Measurements from ENCODE around the gene BRIP1.
"Not testable (repeated sequence)": the region's sequence is repeated elsewhere in the genome, so short reads cannot be mapped to it uniquely, and the experiment has no call there.

BRIP1 gene

DNA sequence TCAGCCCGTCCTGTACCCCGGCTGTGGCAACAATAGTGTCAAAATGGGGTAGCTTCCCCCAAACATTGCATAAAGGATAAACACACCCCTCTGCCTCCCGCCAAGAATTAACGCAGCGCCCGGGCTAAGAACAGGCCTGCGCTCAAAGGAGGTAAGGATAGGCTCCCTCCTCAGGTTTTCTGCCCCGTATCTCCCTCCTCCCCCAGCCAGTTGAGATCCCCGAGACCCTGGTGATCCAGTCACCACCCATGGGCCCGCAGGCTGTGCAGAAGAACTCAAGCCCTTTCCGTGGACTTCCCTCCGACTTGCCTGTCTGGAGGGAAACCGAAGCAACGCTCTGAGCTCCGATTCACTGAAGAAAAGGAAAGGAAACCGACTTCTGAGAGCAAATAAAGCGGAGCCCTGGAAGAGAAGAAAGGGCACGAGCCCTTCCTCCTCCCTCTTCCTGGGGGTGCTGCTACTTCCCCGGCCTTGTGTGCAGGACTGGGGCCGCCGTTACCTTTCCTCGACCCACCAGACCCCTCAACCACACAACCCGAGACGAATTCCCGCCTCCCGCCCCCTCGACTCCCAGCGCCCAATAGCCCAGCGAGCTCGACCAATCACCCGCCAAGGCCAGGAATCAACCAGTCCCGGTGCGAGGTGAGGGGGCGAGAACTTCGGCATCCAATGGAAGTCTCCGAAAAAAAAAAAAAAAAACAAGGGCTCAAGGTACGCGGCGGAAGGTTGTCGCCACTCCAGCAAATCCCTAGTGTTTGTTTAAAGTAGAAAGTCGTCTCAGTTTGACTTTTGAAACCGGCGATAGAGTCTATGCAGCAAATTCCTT lies at the start of gene BRIP1:
BRIP1 (minus strand) TSS at position 554 of the 826 bp plus-strand sequence. CDS start 1,989 bp downstream, outside the sequence.
- peak; percentile 96 for DNase-seq (ENCODE audit: low spot score)

DNA sequence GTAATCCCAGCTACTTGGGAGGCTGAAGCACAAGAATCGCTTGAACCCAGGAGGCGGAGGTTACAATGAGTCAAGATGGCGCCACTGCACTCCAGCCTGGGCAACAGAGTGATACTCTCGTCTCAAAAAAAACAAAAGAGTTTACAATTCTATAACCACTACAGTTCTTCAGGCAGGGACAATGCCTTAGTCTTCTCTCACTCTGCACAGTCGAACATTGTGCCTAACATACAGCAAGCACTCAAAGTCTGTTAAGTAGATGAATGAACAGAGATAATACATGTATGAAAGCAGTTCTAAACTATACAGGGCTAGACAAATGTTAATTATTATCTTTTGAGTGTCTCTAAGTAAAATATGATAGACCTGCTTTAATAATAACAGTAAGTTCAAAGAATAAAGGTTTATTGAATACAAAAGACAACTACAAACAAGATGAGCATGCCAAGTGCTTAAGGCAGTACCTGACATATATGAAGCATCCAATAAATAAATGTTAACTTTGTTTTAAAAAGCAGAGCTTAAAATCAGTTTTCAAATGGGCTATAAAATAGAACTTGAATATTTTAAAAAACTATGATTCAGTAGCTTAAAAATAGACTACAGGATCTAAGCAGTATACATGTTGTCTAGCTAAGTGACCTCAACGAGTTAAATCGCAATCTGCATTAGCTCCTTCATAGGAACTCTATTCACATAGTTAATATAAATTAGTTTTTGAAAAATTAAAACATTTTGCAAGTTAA lies 45.1 kb upstream of the BRIP1 start:
- DNase-seq (ENCODE audit: low spot score), result no peak

DNA sequence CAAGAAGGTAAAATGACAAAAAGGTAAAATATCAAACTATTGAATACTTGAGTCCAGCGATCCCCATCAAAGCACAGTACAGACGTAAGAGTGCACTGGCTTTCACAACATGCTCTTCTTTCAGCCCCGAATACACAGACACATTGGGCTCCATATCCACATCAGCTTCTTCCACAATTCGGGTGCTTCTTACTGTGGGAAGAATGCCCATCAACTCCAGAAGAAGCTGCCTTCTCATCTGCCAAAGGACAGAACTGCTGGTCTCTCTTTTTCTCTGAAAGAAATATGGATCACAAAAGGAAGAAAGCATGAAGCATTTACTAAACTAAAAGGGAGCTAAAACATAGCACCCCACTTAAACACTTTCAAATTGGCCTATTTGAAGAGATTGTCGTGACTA lies 44.0 kb upstream of the BRIP1 start:
- DNase-seq (ENCODE audit: low spot score), result no peak

DNA sequence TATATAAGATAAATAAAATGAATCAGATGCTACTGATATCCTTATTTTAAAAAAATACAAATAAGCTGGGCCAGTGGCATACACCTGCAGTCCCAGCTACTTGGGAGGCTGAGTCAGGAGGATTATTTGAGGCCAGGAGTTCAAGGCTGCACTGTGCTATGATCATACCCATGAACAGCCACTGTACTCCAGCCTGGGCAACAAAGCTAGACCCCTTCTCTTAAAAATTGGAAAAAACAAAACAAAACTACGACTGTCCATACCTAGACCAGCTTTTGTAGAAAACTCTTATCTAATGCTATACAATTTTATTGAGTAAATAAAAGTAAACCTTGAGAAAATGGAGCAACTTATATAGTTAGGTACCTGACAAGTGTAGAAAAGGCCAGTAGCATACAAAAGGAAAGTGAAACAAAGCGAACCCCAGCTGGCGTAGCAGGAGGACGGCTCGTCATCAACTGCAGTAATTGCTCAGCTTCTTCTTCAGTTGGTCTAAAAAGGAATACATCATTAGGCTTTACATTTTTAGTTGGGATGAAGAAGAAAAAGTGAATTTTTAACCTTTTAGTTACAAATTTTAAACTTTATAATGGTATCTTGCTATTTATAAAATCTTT lies 40.9 kb upstream of the BRIP1 start:
- no peak for DNase-seq (ENCODE audit: low spot score)

DNA sequence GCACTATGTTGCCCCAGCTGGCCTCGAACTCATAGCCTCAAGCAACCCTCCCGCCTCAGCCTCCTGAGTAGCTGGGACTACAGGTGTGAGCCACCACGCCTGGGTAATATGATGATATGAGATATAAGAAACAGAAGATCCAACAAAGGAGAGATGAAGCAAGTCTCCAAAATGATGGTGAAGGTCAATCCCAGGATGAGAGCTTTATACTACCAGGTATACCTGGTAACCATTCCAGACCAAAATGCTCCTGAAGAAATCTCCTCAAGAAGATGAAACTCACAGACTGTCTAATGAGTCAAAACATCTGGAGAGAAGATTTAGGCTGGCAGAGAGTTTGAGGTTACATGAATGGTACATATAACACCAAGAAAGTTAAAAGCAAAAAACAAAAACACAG lies 39.9 kb upstream of the BRIP1 start:
- DNase-seq (ENCODE audit: low spot score), result no peak

DNA sequence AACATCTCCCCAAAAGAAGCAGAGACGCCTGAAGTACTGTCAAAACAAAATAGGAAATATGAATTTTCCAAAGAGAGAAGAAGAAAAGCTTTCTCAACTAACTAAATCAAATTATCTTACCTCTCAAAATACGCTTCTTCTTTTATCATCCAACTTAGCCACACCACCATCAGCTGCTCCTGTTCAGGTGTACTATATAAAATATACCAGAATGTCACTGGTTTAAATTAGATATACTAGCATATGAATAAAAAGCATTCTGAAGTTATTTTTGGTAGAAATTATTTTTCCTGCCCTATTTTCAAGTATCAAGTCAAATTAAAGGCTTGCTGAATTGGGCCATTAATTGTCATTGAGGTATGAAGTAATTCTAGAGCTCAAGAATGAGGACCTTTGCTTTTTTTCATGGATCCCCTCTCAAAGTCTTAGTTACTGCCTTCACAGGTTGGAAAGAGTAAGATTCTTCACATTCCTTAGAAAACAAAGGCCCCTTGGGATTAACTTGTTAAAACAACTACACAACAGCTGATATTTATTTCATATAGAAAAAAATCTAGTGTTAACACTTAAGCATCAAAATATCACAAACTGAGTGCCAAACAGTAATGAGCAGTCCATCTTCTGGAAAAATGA lies 34.3 kb upstream of the BRIP1 start:
- peak; percentile 24 for DNase-seq (ENCODE audit: low spot score)

DNA sequence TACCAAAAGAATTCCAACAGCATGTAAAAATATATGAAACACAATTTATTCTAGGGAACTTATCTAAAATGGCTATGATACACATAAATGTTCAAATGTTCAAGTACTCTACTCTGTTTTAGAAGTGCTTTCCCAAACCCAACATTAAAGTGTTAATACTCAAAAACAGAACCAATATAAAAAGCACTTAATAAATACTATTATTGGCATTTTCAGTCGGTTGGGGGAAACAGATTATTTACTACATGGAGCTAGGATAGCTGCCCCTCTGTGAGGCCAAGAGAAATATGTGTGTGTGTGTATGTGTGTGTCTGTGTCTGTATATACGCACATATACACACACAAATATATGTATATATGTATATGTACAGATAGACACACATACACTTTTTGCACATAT lies 32.1 kb upstream of the BRIP1 start:
- no peak for DNase-seq (ENCODE audit: low spot score)

DNA sequence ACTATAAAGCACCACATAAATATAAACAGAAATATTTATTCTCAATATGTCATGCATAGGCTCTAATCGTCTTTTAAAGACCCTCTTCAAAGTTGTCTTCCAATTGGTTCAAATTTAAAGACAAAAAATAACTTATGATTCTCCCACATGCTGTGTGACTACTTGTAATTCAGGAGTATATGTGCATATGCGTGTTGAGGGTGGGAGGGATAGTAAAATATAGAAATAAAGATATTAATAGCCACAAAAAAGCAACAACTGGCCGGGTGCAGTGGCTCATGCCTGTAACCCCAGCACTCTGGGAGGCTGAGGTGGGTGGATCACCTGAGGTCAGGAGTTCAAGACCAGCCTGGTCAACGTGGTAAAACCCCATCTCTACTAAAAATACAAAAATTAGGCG lies 31.0 kb upstream of the BRIP1 start:
- not testable (repeated sequence) for DNase-seq (ENCODE audit: low spot score)

DNA sequence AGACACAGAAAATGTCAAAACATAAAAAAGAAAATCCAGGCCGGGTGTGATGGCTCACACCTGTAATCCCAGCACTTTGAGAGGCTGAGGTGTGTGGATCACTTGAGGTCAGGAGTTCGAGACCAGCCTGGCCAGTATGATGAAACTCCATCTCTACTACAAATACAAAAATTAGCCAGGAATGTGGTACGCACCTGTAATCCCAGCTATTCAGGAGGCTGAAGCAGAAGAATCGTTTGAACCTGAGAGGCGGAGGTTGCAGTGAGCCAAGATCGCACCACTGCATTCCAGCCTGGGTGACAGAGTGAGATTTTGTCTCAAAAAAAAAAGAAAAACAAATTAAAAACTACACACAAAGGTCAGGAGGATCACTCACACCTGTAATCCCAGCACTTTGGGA lies 24.4 kb upstream of the BRIP1 start:
- DNase-seq (ENCODE audit: low spot score), result not testable (repeated sequence)

DNA sequence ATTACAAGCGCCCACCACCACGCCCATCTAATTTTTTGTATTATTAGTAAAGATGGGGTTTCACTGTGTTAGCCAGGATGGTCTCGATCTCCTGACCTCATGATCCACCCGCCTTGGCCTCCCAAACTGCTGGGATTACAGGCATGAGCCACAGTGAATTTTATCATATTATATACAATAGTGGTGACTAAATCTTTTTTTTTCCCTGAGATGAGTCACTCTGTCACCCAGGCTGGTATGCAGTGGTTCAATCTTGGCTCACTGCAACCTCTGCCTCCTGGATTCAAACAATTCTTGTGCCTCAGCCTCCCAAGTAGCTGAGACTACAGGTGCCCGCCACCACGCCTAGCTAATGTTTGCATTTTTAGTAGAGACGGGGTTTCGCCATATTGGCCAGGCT lies 22.5 kb upstream of the BRIP1 start:
- DNase-seq (ENCODE audit: low spot score), result not testable (repeated sequence)

DNA sequence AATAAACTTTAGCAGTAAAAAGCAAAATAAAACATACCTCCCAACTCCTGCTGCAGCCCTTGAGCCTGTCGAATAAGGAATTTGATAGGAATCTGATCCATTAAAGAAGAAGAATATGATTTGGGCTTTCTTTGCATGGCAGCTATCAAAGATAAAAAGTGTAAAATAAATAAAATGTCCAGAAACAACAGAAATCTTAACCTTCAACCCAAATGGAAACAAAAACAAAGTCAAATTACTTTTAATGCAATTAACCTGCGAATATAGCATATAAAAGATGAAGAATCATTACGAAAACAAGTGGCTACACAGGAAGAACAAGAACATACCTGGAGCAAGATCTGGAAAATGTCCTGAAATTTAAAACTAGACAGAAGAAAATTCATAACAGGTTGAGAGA lies 21.5 kb upstream of the BRIP1 start:
- DNase-seq (ENCODE audit: low spot score), result no peak

DNA sequence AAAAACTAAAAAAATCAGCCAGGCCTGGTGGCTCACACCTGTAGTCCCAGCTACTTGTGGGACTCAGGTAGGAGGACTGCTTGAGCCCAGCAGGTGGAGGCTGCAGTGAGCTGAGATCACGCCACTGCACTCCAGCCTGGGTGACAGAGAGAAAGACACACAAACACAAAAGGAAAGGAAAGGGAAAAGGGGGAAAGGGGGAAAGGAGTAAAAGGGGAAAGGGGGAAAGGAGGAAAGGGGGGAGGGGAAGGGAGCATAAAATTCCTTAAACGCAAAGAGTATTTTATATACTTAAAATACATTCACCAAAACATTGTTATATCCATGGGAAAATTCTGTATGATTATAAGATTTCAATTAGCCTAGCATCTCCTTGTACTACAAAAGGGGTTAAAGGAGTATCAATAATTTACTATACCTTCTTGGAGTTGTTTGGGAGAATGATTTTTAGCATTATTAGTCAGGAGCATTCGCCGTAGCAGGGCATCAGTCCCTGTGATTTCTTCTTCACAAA lies 17.3 kb upstream of the BRIP1 start:
- no peak for DNase-seq (ENCODE audit: low spot score)

DNA sequence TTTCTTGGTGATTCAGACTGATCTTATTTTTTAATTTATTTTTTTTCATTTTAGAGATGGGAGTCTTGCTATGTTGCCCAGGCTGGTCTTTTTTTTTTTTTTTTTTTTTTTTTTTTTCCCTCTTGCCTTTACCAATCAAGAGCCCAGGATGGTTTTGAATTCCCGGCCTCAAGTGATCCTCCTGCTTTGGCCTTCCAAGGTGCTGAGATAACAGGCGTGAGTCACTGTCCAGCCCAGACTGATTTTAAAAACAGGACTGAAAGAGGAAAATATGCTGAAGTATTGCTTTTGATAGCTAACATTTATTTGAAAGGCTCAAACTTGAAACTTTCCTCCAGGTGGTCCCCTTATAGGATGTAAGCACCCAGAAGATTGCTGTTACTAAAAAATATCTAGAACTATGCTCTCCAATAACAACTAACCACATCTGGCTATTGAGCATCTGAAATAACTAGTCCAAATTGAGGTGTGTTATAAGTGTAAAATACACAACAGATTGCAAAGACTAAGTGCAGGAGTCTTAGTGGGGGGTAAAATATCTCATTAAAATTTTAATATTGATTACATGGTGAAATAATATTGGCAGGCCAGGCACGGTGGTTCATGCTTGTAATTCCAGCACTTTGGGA lies 15.8 kb upstream of the BRIP1 start:
- DNase-seq (ENCODE audit: low spot score), result no peak

DNA sequence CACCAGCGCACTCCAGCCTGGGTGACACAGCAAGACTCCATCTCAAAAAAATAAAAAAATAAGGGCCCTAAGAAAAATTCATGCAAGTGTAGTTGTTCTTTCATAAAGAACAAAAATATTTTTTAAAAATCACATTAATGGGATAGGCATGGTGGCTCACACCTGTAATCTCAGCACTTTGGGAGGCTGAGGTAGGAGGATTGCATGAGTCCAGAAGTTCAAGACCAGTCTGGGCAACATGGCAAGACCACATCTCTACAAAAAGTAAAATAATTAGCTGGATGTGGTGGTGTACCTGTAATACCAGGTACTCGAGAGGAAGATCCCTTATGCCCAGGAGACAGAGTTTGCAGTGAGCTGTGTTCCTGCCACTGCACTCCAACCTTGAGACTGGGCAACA lies 15.2 kb upstream of the BRIP1 start:
- DNase-seq (ENCODE audit: low spot score), result no peak

DNA sequence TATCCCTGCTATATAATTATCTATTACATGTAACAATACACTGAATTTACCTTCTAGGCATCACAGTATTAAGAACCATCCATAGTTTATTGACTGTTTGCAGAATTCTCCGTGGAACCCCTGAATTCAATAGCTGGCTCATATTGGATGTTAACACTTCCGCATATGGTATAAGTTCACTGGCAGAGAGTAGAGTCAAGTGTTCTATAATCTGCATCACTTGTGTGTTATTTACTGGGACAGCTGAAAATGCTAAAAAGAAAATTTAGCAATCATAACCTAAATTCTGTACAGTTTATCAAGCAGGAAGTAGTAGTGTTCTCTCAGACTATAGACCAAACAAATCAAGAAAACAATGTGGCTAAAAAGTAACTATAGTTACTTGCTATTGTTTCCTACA lies 14.5 kb upstream of the BRIP1 start:
- DNase-seq (ENCODE audit: low spot score), result no peak

DNA sequence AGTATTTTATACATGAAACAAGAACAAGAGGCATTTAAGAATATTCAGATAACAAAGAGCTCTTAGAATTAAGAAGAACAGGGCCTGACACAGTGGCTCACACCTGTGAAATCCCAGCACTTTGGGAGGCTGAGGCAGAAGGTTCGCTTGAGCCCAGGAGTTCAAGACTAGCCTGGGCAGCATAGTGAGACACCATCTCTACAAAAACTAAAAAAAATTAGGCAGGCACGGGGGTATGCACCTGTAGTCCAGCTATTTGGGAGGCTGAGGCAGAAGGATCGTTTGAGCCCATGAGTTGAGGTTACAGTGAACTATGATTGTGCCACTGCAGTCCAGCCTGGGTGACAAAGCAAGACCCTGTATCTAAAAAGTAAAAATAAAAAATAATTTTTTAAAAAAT lies 12.5 kb upstream of the BRIP1 start:
- no peak for DNase-seq (ENCODE audit: low spot score)

DNA sequence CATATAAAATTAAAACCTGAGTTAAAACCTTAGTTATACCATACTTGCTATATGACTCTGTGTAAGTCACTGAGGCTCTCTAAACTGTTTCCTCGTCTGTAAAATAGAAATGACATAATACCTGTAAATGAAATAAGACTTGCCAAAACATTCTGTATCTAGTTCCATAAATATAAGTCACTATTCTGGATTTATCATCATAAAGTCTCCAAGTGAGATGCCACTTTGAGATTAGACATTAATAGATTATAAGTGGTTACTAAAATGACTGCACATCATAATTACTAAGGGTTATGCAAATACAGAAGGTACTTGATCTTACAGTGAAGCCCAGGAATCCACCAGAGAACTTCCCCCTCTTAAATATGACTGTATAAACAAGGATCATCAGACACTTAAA lies 12.0 kb upstream of the BRIP1 start:
- DNase-seq (ENCODE audit: low spot score), result no peak

DNA sequence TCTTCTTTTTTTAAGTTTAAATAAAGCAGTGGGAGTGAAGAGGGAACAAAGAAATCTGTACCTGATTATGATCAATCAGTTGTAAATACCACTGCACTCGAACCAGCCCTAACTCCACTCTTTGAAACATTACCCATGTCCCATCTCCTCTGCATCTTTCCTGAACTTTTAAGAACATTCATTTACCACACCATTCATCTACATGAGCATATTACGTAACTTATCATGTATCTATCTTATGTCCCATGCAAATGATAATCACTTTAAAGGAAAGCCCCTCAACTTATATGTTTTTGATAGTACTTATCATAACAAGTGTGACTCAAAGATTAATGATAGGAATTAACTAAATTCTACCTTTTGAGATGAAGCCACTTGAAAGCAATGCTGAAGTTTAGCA lies 10.7 kb upstream of the BRIP1 start:
- no peak for DNase-seq (ENCODE audit: low spot score)

DNA sequence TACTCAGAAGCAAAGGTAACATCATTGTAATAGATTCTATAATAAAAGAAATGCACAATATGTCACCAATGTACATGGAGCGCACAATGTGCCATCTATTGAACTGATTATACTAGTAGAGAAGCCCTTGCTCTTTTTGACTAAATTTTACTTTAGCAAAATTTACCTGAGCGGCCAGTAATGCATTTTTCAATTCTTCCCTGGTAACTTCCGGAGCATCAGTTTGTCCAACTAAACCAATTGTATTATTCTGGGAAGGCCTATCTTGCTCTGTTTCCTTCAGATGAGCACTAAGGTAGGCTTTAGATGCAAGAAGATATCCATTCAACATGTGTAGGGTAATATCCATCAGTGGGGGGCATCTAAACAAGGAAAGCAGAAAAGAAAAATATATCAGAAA lies 8.8 kb upstream of the BRIP1 start:
- DNase-seq (ENCODE audit: low spot score), result no peak

DNA sequence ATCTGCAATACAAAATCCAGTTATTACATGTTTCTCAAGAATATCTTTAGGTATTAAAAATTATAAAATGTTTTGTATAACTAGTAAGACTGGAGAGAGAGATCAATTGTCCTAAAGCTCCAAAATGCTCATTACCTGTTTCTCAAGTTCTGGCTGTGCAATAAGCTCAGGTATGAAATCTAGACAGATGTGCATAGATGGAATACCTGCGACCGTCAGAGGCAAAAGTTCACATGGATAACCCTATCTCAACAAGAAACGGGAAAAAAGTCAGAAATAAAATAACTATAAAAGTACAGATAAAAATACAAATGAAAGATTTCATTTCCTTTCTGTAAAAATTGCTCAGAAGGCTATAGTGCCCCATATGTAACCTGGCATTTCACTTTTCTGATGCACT lies 5.8 kb upstream of the BRIP1 start:
- DNase-seq (ENCODE audit: low spot score), result no peak

DNA sequence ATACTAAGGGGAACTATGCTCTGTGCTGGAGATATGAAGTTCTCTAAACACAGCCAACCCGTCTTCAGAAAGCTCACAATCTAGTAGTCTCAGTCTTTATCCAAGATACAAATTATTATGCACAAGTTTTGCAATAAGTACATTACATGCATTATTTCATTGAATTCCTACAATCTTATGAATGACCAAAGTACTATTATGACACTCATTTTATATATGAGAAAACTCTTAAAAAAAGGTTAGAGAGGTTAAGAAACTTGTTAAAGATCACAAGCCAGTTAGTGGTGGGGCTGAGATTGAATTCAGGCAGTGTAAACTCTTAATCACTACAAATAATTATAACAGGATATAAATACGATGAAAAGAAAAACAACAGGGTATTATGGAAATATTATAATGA lies 4.7 kb upstream of the BRIP1 start:
- no peak for DNase-seq (ENCODE audit: low spot score)

DNA sequence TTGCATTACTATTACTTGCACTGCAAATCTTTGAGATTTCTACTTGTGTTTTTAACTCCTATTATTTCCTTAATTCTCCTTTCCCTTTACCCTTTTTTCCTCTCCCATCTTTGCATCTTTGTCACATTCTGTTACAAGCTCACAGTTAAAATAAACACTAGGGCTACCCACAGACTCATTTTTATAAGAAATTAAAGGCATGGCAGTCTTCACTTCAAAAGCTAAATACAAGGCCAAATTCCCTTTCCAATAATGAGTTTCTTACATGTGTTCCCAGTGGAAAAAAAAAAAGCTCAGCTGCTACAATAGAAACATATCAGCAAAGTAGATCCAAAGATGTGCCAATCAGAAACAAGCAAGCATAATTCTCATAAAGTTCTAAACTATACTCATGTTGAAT lies 3.7 kb upstream of the BRIP1 start:
- no peak for DNase-seq (ENCODE audit: low spot score)

Measured in iPS-NIHi11 (cell line).